CD4-positive, alpha-beta memory T cell (primary cell): ENCODE results near the gene SPTY2D1. TPM values are rescaled to one million over a fixed set of nuclear protein-coding genes. Genes with fewer than 3 reads are reported as not detected.
"Not testable (repeated sequence)": the region's sequence is repeated elsewhere in the genome, so short reads cannot be mapped to it uniquely, and the experiment has no call there.

Source experiments
- CTCF ChIA-PET: fragments of 350-600 bp; sonication (Branson Sonifier 250); formaldehyde crosslinking; loops from one replicate; lab custom pipeline; 2021; ENCODE audit warnings: inconsistent platforms; ENCODE audit not compliant: partially characterized antibody; lab: Charles Lee
- POLR2A ChIA-PET: fragments of 350-600 bp; sonication (Branson Sonifier 250); formaldehyde crosslinking; loops from one replicate; lab custom pipeline; 2021; ENCODE audit not compliant: partially characterized antibody; lab: Charles Lee
- DNase-seq, 5 donors: peaks; one replicate each; pipeline versions ENCODE4 v3.0.0 to v3.0.0-alpha.2; 2020 to 2022; ENCODE audit warnings: mixed read lengths in 1 of 5
- H3K27ac ChIP-seq: one replicate; pipeline ENCODE4 v1.7.0; 2013; ENCODE audit warnings: low read depth, low read length
- H3K27me3 ChIP-seq: 2 replicates; pipeline ENCODE4 v1.7.0; 2013; ENCODE audit warnings: mild to moderate bottlenecking, low read length, moderate library complexity; ENCODE audit not compliant: insufficient read depth
- H3K36me3 ChIP-seq: 2 replicates; pipeline ENCODE4 v1.7.0; 2013; ENCODE audit warnings: mild to moderate bottlenecking, low read length, moderate library complexity; ENCODE audit not compliant: insufficient read depth
- H3K4me1 ChIP-seq: 2 replicates; pipeline ENCODE4 v1.7.0; 2013; ENCODE audit warnings: mild to moderate bottlenecking, low read length, moderate library complexity; ENCODE audit not compliant: insufficient read depth
- H3K4me3 ChIP-seq, 2 donors: one replicate each; pipeline ENCODE4 v1.7.0; 2013; ENCODE audit warnings: low read length in 2 of 2, mild to moderate bottlenecking in 1 of 2
- H3K9me3 ChIP-seq, 2 donors: one replicate each; pipeline ENCODE4 v1.7.0; 2013; ENCODE audit warnings: low read length in 2 of 2, control low read depth in 1 of 2; ENCODE audit not compliant: control insufficient read depth in 1 of 2
- H3K27ac Mint-ChIP-seq, 7 donors: one replicate each; pipeline ENCODE4 v1.8.0; 2020 to 2021; ENCODE audit warnings: mixed read lengths in 7 of 7, mild to moderate bottlenecking in 6 of 7, inconsistent platforms in 3 of 7, moderate library complexity in 3 of 7
- H3K27me3 Mint-ChIP-seq, 2 donors: one replicate each; pipeline ENCODE4 v1.8.0; 2020 to 2021; ENCODE audit warnings: mixed read lengths in 2 of 2
- H3K36me3 Mint-ChIP-seq, 2 donors: one replicate each; pipeline ENCODE4 v1.8.0; 2020 to 2021; ENCODE audit warnings: mixed read lengths in 2 of 2, inconsistent platforms in 1 of 2, mild to moderate bottlenecking in 1 of 2
- H3K4me1 Mint-ChIP-seq, 4 donors: one replicate each; pipeline ENCODE4 v1.8.0; 2020 to 2021; ENCODE audit warnings: mixed read lengths in 4 of 4, mild to moderate bottlenecking in 1 of 4
- H3K4me3 Mint-ChIP-seq, 8 donors: one replicate each; pipeline ENCODE4 v1.8.0; 2020 to 2021; ENCODE audit warnings: mixed read lengths in 8 of 8, mild to moderate bottlenecking in 7 of 8, moderate library complexity in 6 of 8, inconsistent platforms in 3 of 8
- H3K9me3 Mint-ChIP-seq, 8 donors: one replicate each; pipeline ENCODE4 v1.8.0; 2020 to 2021; ENCODE audit warnings: mixed read lengths in 8 of 8, mild to moderate bottlenecking in 5 of 8, inconsistent platforms in 3 of 8, moderate library complexity in 1 of 8
- intact Hi-C: fragments of 100-400 bp; cut with micrococcal nuclease; formaldehyde crosslinking; loops from one replicate; pipeline ENCODE4 v1.15.1; 2023
- polyA plus RNA-seq, 2 donors: library from polyadenylated mRNA; unstranded; fragments of 300-500 nt; fragmentation: Illumina TruSeq; gene quantifications; one replicate each; pipeline ENCODE4 v1.2.3, GENCODE V29; 2021
- total RNA-seq, 2 experiments: library from RNA; stranded (reverse); gene quantifications; one replicate each; pipeline ENCODE4 v1.2.3, GENCODE V29; 2021

The SPTY2D1 gene
- total and polyA plus RNA-seq, 4 experiments from 2014 or later = 5.1 to 25.2 (median 17.8) TPM

- peak overlapping the region in 5 of 7 donors; percentile 59 to 90 (median 75) for H3K27ac Mint-ChIP-seq
- POLR2A ChIA-PET = interaction anchor here (0.7 to 3.2 kb wide), 2 partner anchors 18 to 110 kb away, joined by 3 to 11 read pairs; partner anchors contain the start of gene SPTY2D1
Measured at GRCh38 chr11:18650859-18651557, 16.9 kb upstream of the SPTY2D1 start.

GRCh38 chr11:18650353-18650752, 16.2 kb upstream of the SPTY2D1 start:
- peak overlapping the region in 2 of 7 donors; percentile 75 to 89 for H3K27ac Mint-ChIP-seq
- H3K27ac ChIP-seq = no peak overlapping the region
- peak overlapping the region in 1 of 8 donors; percentile 76 for H3K4me3 Mint-ChIP-seq
- no peaks in the 10 kb centered on the region for H3K9me3 Mint-ChIP-seq
- no peaks in the 10 kb centered on the region for H3K27me3 ChIP-seq
- ChIA-PET CTCF (interaction anchor here (0.7 to 3.3 kb wide), 12 partner anchors 10 to 406 kb away, joined by 3 to 41 read pairs (median 4); partner anchors contain the start of gene TSG101), POLR2A (interaction anchor here (0.6 to 3.2 kb wide), 3 partner anchors 17 to 636 kb away, joined by 3 to 11 read pairs (median 3); partner anchors contain the start of gene SPTY2D1)
- H3K36me3 Mint-ChIP-seq = no peaks in the 10 kb centered on the region
- intact Hi-C loops = loop anchor here (10.0 kb wide), 1 partner anchor 406 kb away; the partner anchor contains the start of gene SAA2
- H3K4me1 Mint-ChIP-seq = peaks cover 5 to 10% (median 8%) of the 10 kb centered on the region in 4 donors
- H3K27me3 Mint-ChIP-seq = no peaks in the 10 kb centered on the region
- H3K9me3 ChIP-seq = no peaks in the 10 kb centered on the region
- H3K4me3 ChIP-seq = no peak overlapping the region
- no peaks in the 10 kb centered on the region for H3K4me1 ChIP-seq
- DNase-seq = no peak
- H3K36me3 ChIP-seq = no peaks in the 10 kb centered on the region

More at GRCh38 chr11:18650859-18651557, 16.9 kb upstream of the SPTY2D1 start:
- intact Hi-C loops = loop anchor here (1.0 to 10.0 kb wide), 2 partner anchors 111 to 406 kb away; partner anchors contain the start of gene SAA2
- Histone ChIP-seq H3K4me1 (no peaks in the 10 kb centered on the region), H3K36me3 (no peaks in the 10 kb centered on the region), H3K27ac (no peak overlapping the region), H3K9me3 (no peaks in the 10 kb centered on the region), H3K27me3 (no peaks in the 10 kb centered on the region), H3K4me3 (no peak overlapping the region)
- Mint-ChIP-seq H3K4me3 (peak overlapping the region in 4 of 8 donors; percentile 17 to 76 (median 48)), H3K9me3 (no peaks in the 10 kb centered on the region), H3K27me3 (no peaks in the 10 kb centered on the region), H3K4me1 (peaks cover 5 to 10% (median 8%) of the 10 kb centered on the region in 4 donors), H3K36me3 (no peaks in the 10 kb centered on the region)
- CTCF ChIA-PET = interaction anchor here (0.7 to 3.3 kb wide), 13 partner anchors 9 to 407 kb away, joined by 3 to 41 read pairs (median 4); partner anchors contain the start of gene TSG101
- DNase-seq = peak; percentile 57 to 64 (median 62)

- CTCF ChIA-PET, H3K9me3 ChIP-seq, H3K4me1 Mint-ChIP-seq, POLR2A ChIA-PET, H3K27ac Mint-ChIP-seq, H3K9me3 Mint-ChIP-seq, H3K36me3 ChIP-seq, H3K4me3 Mint-ChIP-seq, H3K4me3 ChIP-seq, intact Hi-C loops, H3K27ac ChIP-seq, DNase-seq, H3K27me3 ChIP-seq, H3K4me1 ChIP-seq, H3K27me3 Mint-ChIP-seq, H3K36me3 Mint-ChIP-seq: not testable (repeated sequence)
Measured at GRCh38 chr11:18643034-18643433, 8.9 kb upstream of the SPTY2D1 start.

- H3K27me3 ChIP-seq = no peaks in the 10 kb centered on the region
- no peak for DNase-seq
- intact Hi-C loops = no loop called here
- Mint-ChIP-seq H3K36me3 (no peaks in the 10 kb centered on the region), H3K27me3 (peaks cover 0 to 3% of the 10 kb centered on the region in 2 donors), H3K4me1 (no peaks in the 10 kb centered on the region), H3K4me3 (no peak overlapping the region), H3K27ac (no peak overlapping the region), H3K9me3 (no peaks in the 10 kb centered on the region)
- H3K9me3 ChIP-seq = no peaks in the 10 kb centered on the region
- H3K4me1 ChIP-seq = no peaks in the 10 kb centered on the region
- no peak overlapping the region for H3K4me3 ChIP-seq
- CTCF ChIA-PET = interaction anchor here (0.6 to 2.2 kb wide), 3 partner anchors 81 to 97 kb away, joined by 3 to 4 read pairs (median 4); no protein-coding TSS in a partner anchor
- POLR2A ChIA-PET = no interaction called here
- H3K36me3 ChIP-seq = no peaks in the 10 kb centered on the region
- H3K27ac ChIP-seq = no peak overlapping the region
Measured at GRCh38 chr11:18641677-18642076, 7.5 kb upstream of the SPTY2D1 start.

GRCh38 chr11:18633256-18634139, 644 bp downstream of the SPTY2D1 start:
- H3K4me3 ChIP-seq = peak overlapping the region; percentile 91 to 99
- Mint-ChIP-seq H3K27me3 (no peaks in the 10 kb centered on the region), H3K4me1 (peaks cover 26 to 55% (median 37%) of the 10 kb centered on the region in 4 donors), H3K4me3 (peak overlapping the region; percentile 92 to 99 (median 98)), H3K27ac (peak overlapping the region; percentile 97 to 100 (median 99)), H3K36me3 (peaks cover 0 to 17% of the 10 kb centered on the region in 2 donors), H3K9me3 (no peaks in the 10 kb centered on the region)
- H3K27me3 ChIP-seq = no peaks in the 10 kb centered on the region
- peak overlapping the region; percentile 93 for H3K27ac ChIP-seq
- ChIA-PET POLR2A (interaction anchor here (0.5 to 5.3 kb wide), 20 partner anchors 10 to 312 kb away, joined by 3 to 46 read pairs (median 12); partner anchors contain the start of genes GTF2H1, HPS5, LDHA and TMEM86A), CTCF (interaction anchor here (0.8 to 5.1 kb wide), 16 partner anchors 14 to 528 kb away, joined by 3 to 32 read pairs (median 4); partner anchors contain the start of genes SAAL1 and TSG101)
- no peaks in the 10 kb centered on the region for H3K36me3 ChIP-seq
- H3K9me3 ChIP-seq = no peaks in the 10 kb centered on the region
- peak in 3 of 5 donors; percentile 6 to 52 (median 7) for DNase-seq
- intact Hi-C loops = loop anchor here (1.0 to 5.0 kb wide), 11 partner anchors 15 to 620 kb away; partner anchors contain the start of genes GTF2H1, HPS5, SERGEF and TMEM86A
- H3K4me1 ChIP-seq = peaks cover 26% of the 10 kb centered on the region

- H3K27ac Mint-ChIP-seq = peak overlapping the region in 6 of 7 donors; percentile 79 to 99 (median 99)
- H3K27ac ChIP-seq = peak overlapping the region; percentile 93
Measured at GRCh38 chr11:18632841-18633240, 1.3 kb downstream of the SPTY2D1 start.

More at GRCh38 chr11:18632841-18633240, 1.3 kb downstream of the SPTY2D1 start:
- peak overlapping the region; percentile 92 to 99 (median 98) for H3K4me3 Mint-ChIP-seq
- H3K27me3 Mint-ChIP-seq = no peaks in the 10 kb centered on the region
- CTCF ChIA-PET = interaction anchor here (0.8 to 5.1 kb wide), 13 partner anchors 13 to 527 kb away, joined by 3 to 32 read pairs (median 5); partner anchors contain the start of genes SAAL1 and TSG101
- H3K27me3 ChIP-seq = no peaks in the 10 kb centered on the region
- H3K36me3 ChIP-seq = no peaks in the 10 kb centered on the region
- no peak overlapping the region for H3K4me3 ChIP-seq
- H3K9me3 Mint-ChIP-seq = no peaks in the 10 kb centered on the region
- intact Hi-C loops = loop anchor here (5.0 kb wide), 1 partner anchor 91 kb away; no protein-coding TSS in a partner anchor
- no peak for DNase-seq
- H3K4me1 ChIP-seq = peaks cover 32% of the 10 kb centered on the region
- H3K36me3 Mint-ChIP-seq = peaks cover 4 to 22% of the 10 kb centered on the region in 2 donors
- no peaks in the 10 kb centered on the region for H3K9me3 ChIP-seq
- H3K4me1 Mint-ChIP-seq = peaks cover 31 to 62% (median 43%) of the 10 kb centered on the region in 4 donors
- POLR2A ChIA-PET = interaction anchor here (1.5 to 5.3 kb wide), 8 partner anchors 9 to 238 kb away, joined by 7 to 46 read pairs (median 20); partner anchors contain the start of genes LDHA, TSG101 and UEVLD
